GM12891 (cell line): ENCODE measurements around the gene FLNC.

Experiments
- POLR2A ChIP-seq: IDR thresholded peaks from 2 replicates; pipeline ENCODE4 v1.6.1; 2011; ENCODE audit warnings: low read depth, low read length, control low read depth
- POLR2AphosphoS5 ChIP-seq: IDR thresholded peaks from 2 replicates; pipeline ENCODE4 v1.6.1; 2011; ENCODE audit warnings: low read depth, low read length, control low read depth
- SPI1 ChIP-seq: IDR thresholded peaks from 2 replicates; pipeline ENCODE4 v1.6.1; 2011; ENCODE audit warnings: low read depth, low read length, control low read depth

DNA sequence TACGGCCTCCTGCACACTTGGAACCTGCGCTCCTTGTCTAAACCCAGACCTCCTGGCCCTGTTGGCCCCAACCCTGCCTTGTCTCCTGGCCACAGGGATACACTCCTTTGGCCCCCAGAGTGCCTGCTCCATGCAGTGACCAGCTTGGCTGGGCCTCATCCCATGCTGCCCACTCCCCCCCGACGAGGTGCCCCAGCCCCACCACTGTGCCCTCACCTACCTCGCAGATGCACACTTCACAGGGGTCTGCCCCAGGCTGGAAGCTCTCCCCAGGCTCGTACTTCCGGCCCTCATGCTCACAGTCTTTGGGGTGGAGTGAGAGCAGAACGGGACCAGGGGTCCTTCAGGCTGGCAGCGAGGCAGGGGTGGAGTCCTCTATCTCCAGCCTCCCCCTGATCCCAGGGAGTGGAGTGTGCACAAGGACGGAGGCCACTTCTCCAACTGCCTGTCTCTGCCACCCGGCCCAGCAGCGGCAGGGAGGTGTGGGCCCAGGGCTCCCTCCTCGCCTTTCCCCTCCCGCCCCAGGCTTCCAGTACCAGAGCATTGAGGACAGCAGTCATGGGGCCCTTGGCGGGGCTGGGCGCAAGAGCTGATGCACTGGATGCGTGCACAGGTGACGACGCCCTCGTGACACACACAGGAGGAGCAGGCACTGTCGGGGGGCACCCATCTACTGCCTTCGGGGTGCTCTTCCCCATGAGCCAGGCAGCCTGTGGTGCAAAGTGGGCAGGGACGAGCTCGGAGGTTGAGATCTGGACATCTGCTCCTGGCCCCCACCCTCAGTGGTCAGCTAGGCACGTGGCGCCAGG lies 54.6 kb downstream of the FLNC start:
- TF ChIP-seq POLR2AphosphoS5 (no peak), POLR2A (no peak), SPI1 (no peak)
